Vagina (tissue), 2 donors: ENCODE results near the gene SON.

ENCODE experiments used
- POLR2A ChIP-seq, 2 donors: fragments of 450-650 bp; IDR thresholded peaks; one replicate each; pipeline ENCODE4 v1.6.1; 2017; ENCODE audit warnings: antibody characterized with exemption in 2 of 2, mild to moderate bottlenecking in 2 of 2, moderate library complexity in 2 of 2
- POLR2AphosphoS5 ChIP-seq, 2 donors: sonication (generic); formaldehyde crosslinking; IDR thresholded peaks; one replicate each; pipeline ENCODE4 v1.9.0; 2017; ENCODE audit warnings: antibody characterized with exemption in 2 of 2, mild to moderate bottlenecking in 2 of 2, low read depth in 1 of 2; ENCODE audit not compliant: insufficient read depth in 1 of 2
- TF ChIP-seq, protein P1 (sequence below), 3 experiments: fragments of 450-650 bp in 2 of 3; fragments of 200-600 bp in 1 of 3; sonication (generic) in 1 of 3; IDR thresholded peaks; one replicate each; pipeline ENCODE4 v1.5.1; 2017 to 2019; ENCODE audit warnings: antibody characterized with exemption in 3 of 3, mild to moderate bottlenecking in 2 of 3, moderate library complexity in 2 of 3

DNA sequence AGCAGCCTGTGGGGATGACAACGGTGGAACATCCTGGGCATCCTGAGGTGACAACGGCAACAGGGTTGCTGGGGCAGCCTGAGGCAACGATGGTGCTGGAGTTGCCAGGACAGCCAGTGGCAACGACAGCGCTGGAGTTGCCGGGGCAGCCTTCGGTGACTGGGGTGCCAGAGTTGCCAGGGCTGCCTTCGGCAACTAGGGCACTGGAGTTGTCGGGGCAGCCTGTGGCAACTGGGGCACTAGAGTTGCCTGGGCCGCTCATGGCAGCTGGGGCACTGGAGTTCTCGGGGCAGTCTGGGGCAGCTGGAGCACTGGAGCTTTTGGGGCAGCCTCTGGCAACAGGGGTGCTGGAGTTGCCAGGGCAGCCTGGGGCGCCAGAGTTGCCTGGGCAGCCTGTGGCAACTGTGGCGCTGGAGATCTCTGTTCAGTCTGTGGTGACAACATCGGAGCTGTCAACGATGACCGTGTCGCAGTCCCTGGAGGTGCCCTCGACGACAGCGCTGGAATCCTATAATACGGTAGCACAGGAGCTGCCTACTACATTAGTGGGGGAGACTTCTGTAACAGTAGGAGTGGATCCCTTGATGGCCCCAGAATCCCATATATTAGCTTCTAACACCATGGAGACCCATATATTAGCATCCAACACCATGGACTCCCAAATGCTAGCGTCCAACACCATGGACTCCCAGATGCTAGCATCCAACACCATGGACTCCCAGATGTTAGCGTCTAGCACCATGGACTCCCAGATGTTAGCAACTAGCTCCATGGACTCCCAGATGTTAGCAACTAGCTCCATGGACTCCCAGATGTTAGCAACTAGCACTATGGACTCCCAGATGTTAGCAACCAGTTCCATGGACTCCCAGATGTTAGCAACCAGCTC is 8.2 kb downstream of the SON start:
- TF ChIP-seq POLR2A (IDR thresholded peaks at IDR 0.05): no peak
- TF ChIP-seq POLR2AphosphoS5 (IDR thresholded peaks at IDR 0.05; ENCODE audit: insufficient read depth in 1 of 2, low read depth in 1 of 2): no peak
- TF ChIP-seq, protein P1, sequence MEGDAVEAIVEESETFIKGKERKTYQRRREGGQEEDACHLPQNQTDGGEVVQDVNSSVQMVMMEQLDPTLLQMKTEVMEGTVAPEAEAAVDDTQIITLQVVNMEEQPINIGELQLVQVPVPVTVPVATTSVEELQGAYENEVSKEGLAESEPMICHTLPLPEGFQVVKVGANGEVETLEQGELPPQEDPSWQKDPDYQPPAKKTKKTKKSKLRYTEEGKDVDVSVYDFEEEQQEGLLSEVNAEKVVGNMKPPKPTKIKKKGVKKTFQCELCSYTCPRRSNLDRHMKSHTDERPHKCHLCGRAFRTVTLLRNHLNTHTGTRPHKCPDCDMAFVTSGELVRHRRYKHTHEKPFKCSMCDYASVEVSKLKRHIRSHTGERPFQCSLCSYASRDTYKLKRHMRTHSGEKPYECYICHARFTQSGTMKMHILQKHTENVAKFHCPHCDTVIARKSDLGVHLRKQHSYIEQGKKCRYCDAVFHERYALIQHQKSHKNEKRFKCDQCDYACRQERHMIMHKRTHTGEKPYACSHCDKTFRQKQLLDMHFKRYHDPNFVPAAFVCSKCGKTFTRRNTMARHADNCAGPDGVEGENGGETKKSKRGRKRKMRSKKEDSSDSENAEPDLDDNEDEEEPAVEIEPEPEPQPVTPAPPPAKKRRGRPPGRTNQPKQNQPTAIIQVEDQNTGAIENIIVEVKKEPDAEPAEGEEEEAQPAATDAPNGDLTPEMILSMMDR (IDR thresholded peaks at IDR 0.05): no peak
